Measurements from ENCODE around the gene PTPRR.

The PTPRR gene

GRCh38 chr12:70796989-70797388, 123.5 kb downstream of the PTPRR start:
- TF ChIP-seq FOXP2 (optimal IDR thresholded peaks at IDR 0.05; ENCODE audit: borderline replicate concordance, extremely low read depth, extremely low read length, insufficient read depth) (no peak), TAF1 (IDR thresholded peaks at IDR 0.05; ENCODE audit: borderline replicate concordance, insufficient read depth, low read length) (no peak), POLR2AphosphoS5 (IDR thresholded peaks at IDR 0.05; ENCODE audit: low read depth, low read length) (no peak), SIN3A (IDR thresholded peaks at IDR 0.05; ENCODE audit: borderline replicate concordance, insufficient read depth, low read length) (no peak)
- TF ChIP-seq, protein P1, sequence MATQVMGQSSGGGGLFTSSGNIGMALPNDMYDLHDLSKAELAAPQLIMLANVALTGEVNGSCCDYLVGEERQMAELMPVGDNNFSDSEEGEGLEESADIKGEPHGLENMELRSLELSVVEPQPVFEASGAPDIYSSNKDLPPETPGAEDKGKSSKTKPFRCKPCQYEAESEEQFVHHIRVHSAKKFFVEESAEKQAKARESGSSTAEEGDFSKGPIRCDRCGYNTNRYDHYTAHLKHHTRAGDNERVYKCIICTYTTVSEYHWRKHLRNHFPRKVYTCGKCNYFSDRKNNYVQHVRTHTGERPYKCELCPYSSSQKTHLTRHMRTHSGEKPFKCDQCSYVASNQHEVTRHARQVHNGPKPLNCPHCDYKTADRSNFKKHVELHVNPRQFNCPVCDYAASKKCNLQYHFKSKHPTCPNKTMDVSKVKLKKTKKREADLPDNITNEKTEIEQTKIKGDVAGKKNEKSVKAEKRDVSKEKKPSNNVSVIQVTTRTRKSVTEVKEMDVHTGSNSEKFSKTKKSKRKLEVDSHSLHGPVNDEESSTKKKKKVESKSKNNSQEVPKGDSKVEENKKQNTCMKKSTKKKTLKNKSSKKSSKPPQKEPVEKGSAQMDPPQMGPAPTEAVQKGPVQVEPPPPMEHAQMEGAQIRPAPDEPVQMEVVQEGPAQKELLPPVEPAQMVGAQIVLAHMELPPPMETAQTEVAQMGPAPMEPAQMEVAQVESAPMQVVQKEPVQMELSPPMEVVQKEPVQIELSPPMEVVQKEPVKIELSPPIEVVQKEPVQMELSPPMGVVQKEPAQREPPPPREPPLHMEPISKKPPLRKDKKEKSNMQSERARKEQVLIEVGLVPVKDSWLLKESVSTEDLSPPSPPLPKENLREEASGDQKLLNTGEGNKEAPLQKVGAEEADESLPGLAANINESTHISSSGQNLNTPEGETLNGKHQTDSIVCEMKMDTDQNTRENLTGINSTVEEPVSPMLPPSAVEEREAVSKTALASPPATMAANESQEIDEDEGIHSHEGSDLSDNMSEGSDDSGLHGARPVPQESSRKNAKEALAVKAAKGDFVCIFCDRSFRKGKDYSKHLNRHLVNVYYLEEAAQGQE (IDR thresholded peaks at IDR 0.05; ENCODE audit: insufficient read depth in 1 of 2, low read depth in 2 of 2, low read length in 2 of 2), result no peak

DNA sequence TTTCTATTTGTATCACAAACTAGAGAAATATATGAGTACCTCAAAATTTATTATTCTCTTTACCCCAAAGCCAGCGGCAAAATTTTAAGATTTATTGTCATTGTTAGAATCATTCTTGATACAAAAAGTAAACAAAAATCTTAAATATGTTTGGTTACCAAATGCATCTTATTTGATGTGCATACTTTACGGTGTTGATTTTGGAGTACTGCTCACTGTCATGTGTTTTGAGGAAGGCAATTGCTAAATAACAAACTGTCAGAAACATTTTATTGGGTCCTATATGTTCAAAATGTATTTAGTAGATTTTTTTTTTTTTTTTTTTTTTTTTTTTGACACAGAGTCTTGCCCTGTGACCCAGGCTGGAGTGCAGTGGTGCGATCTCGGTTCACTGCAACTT, 124.9 kb downstream of the PTPRR start:
- TF ChIP-seq, protein P1 (IDR thresholded peaks at IDR 0.05; ENCODE audit: insufficient read depth in 1 of 2, low read depth in 2 of 2, low read length in 2 of 2), result no peak
- no peak for TF ChIP-seq SIN3A (IDR thresholded peaks at IDR 0.05; ENCODE audit: borderline replicate concordance, insufficient read depth, low read length)
- TF ChIP-seq POLR2AphosphoS5 (IDR thresholded peaks at IDR 0.05; ENCODE audit: low read depth, low read length), result no peak
- no peak for TF ChIP-seq TAF1 (IDR thresholded peaks at IDR 0.05; ENCODE audit: borderline replicate concordance, insufficient read depth, low read length)
- TF ChIP-seq FOXP2 (optimal IDR thresholded peaks at IDR 0.05; ENCODE audit: borderline replicate concordance, extremely low read depth, extremely low read length, insufficient read depth), result no peak

DNA sequence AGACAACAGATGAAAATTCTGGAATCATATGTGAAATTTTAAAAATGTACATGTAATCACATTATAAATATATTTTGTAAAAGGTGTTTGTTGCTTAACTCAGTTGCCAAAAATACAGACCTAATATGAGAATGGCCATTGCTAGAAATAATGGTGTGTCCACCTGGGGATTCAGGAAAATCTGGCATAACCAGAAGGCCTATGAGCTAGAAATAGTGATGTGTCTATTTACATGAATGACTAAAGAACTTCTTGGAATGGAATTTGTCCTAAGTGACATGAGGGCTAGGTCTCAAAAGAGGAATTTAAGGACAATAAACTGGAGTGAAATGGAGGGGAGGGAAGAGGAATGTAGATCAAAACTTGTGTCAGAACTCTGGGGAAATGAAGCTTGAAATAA, 126.4 kb downstream of the PTPRR start:
- TF ChIP-seq FOXP2 (optimal IDR thresholded peaks at IDR 0.05; ENCODE audit: borderline replicate concordance, extremely low read depth, extremely low read length, insufficient read depth), result no peak
- TF ChIP-seq, protein P1 (IDR thresholded peaks at IDR 0.05; ENCODE audit: insufficient read depth in 1 of 2, low read depth in 2 of 2, low read length in 2 of 2), result no peak
- no peak for TF ChIP-seq SIN3A (IDR thresholded peaks at IDR 0.05; ENCODE audit: borderline replicate concordance, insufficient read depth, low read length)
- no peak for TF ChIP-seq POLR2AphosphoS5 (IDR thresholded peaks at IDR 0.05; ENCODE audit: low read depth, low read length)
- TF ChIP-seq TAF1 (IDR thresholded peaks at IDR 0.05; ENCODE audit: borderline replicate concordance, insufficient read depth, low read length), result no peak

DNA sequence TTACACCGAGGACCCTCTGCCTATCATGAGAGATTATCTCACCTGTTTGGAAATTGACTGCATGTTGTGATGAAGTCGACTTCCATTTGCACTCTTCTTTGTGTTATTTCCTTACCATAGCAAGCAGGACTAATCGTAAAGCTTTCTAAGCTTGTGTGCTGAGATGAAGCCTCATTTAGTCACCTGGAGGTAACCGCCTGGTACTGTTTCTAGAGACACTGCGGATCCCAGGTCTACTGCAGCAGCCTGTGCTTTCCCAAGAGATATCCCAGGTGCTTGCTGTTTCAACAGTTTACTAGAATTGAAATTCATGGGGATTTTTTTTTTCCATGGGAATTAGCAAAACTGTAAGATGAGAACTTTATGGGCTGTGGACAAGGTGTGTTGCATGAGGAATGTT, 131.8 kb downstream of the PTPRR start:
- TF ChIP-seq TAF1 (IDR thresholded peaks at IDR 0.05; ENCODE audit: borderline replicate concordance, insufficient read depth, low read length) (no peak), POLR2AphosphoS5 (IDR thresholded peaks at IDR 0.05; ENCODE audit: low read depth, low read length) (no peak), SIN3A (IDR thresholded peaks at IDR 0.05; ENCODE audit: borderline replicate concordance, insufficient read depth, low read length) (no peak), FOXP2 (optimal IDR thresholded peaks at IDR 0.05; ENCODE audit: borderline replicate concordance, extremely low read depth, extremely low read length, insufficient read depth) (no peak)
- TF ChIP-seq, protein P1 (IDR thresholded peaks at IDR 0.05; ENCODE audit: insufficient read depth in 1 of 2, low read depth in 2 of 2, low read length in 2 of 2), result no peak

DNA sequence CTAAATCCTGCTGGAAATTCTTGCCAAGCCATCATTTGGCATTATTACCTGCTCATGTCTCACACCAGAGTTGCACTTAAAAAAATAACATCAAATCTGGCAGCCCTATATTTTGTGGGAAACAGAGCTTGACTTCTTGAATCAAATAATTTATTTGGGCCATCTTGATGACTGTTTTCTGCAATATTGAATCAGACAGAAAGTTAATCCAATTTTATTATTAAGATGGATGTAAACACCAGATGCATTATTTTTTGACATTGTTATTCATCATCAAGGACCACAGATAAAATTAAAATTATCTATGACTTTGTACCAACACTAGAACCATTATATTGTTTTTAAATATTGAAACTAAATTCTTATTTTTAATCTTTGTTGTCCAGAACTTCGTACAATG, 132.9 kb downstream of the PTPRR start:
- TF ChIP-seq POLR2AphosphoS5 (IDR thresholded peaks at IDR 0.05; ENCODE audit: low read depth, low read length), result no peak
- TF ChIP-seq, protein P1 (IDR thresholded peaks at IDR 0.05; ENCODE audit: insufficient read depth in 1 of 2, low read depth in 2 of 2, low read length in 2 of 2), result no peak
- TF ChIP-seq TAF1 (IDR thresholded peaks at IDR 0.05; ENCODE audit: borderline replicate concordance, insufficient read depth, low read length), result no peak
- TF ChIP-seq FOXP2 (optimal IDR thresholded peaks at IDR 0.05; ENCODE audit: borderline replicate concordance, extremely low read depth, extremely low read length, insufficient read depth), result no peak
- TF ChIP-seq SIN3A (IDR thresholded peaks at IDR 0.05; ENCODE audit: borderline replicate concordance, insufficient read depth, low read length), result no peak
